ENCODE results near the gene SCAMP5. TPM values are rescaled to one million over a fixed set of nuclear protein-coding genes. Genes with fewer than 3 reads are reported as not detected.

The SCAMP5 gene
- total RNA-seq, 4 donors from 2014 or later, result 1.5 to 14.1 (median 8.8) TPM

- DNase-seq (ENCODE audit: low spot score in 2 of 2), result no peak
- H3K36me3 ChIP-seq, result no peaks in the 10 kb centered on the region
- H3K27me3 ChIP-seq, result no peaks in the 10 kb centered on the region
- H3K9me3 ChIP-seq, result no peaks in the 10 kb centered on the region
- WGBS, 2 donors, result 24 to 27% methylated on average over 3 of the region's 3 CpGs
- TF ChIP-seq POLR2A (IDR thresholded peaks at IDR 0.05) (no peak), EP300 (IDR thresholded peaks at IDR 0.05) (no peak)
- TF ChIP-seq, protein P1, sequence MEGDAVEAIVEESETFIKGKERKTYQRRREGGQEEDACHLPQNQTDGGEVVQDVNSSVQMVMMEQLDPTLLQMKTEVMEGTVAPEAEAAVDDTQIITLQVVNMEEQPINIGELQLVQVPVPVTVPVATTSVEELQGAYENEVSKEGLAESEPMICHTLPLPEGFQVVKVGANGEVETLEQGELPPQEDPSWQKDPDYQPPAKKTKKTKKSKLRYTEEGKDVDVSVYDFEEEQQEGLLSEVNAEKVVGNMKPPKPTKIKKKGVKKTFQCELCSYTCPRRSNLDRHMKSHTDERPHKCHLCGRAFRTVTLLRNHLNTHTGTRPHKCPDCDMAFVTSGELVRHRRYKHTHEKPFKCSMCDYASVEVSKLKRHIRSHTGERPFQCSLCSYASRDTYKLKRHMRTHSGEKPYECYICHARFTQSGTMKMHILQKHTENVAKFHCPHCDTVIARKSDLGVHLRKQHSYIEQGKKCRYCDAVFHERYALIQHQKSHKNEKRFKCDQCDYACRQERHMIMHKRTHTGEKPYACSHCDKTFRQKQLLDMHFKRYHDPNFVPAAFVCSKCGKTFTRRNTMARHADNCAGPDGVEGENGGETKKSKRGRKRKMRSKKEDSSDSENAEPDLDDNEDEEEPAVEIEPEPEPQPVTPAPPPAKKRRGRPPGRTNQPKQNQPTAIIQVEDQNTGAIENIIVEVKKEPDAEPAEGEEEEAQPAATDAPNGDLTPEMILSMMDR (IDR thresholded peaks at IDR 0.05), result no peak
- H3K4me3 ChIP-seq, result no peak overlapping the region
- peak overlapping the region in 2 of 4 donors; percentile 50 to 52 for H3K27ac ChIP-seq
- H3K4me1 ChIP-seq, result peaks cover 0 to 15% (median 0%) of the 10 kb centered on the region in 4 donors
Observed at GRCh38 chr15:74978503-74978902, 16.9 kb upstream of the SCAMP5 start.

GRCh38 chr15:74982183-74982582, 13.2 kb upstream of the SCAMP5 start:
- no peaks in the 10 kb centered on the region for H3K36me3 ChIP-seq
- no peak overlapping the region for H3K27ac ChIP-seq
- TF ChIP-seq, protein P1 (IDR thresholded peaks at IDR 0.05), result no peak
- TF ChIP-seq POLR2A (IDR thresholded peaks at IDR 0.05), result no peak
- TF ChIP-seq EP300 (IDR thresholded peaks at IDR 0.05), result no peak
- WGBS, 2 donors, result 60 to 79% methylated on average over 5 of the region's 5 CpGs
- H3K9me3 ChIP-seq, result no peaks in the 10 kb centered on the region
- no peak overlapping the region for H3K4me3 ChIP-seq
- no peaks in the 10 kb centered on the region for H3K27me3 ChIP-seq
- peaks cover 0 to 15% (median 0%) of the 10 kb centered on the region in 4 donors for H3K4me1 ChIP-seq
- no peak for DNase-seq (ENCODE audit: low spot score in 2 of 2)

DNA sequence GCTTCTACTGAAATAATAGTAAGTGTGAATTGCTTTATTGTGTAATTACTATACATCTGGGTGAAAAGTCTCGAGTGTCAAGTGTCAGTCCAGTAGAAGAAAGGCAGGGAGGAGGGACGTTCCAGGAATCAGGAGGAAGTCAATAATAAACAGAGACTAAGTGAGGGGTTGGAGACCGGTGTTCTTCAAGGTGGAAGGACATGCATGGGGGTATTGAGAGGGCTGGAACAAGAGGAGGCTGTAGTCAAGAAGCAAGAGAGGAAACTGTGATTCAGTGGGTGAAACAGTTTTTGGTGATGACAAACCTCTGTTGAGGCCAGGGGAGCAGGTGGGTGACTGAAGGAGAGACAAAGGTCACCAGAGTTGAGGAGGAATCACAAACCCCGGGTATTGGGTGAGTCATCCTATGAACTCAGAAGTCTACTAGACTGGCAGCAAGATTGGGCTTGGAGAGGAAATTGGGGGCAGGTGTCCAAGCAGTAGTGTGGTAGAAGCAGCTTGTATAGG, 11.6 kb upstream of the SCAMP5 start:
- WGBS, 2 donors, result 20 to 22% methylated on average over 4 of the region's 4 CpGs
- Histone ChIP-seq H3K27me3 (no peaks in the 10 kb centered on the region), H3K27ac (no peak overlapping the region), H3K9me3 (no peaks in the 10 kb centered on the region), H3K4me1 (peaks cover 0 to 3% (median 0%) of the 10 kb centered on the region in 4 donors), H3K4me3 (no peak overlapping the region), H3K36me3 (no peaks in the 10 kb centered on the region)
- no peak for TF ChIP-seq POLR2A (IDR thresholded peaks at IDR 0.05)
- TF ChIP-seq, protein P1 (IDR thresholded peaks at IDR 0.05), result no peak
- no peak for DNase-seq (ENCODE audit: low spot score in 2 of 2)

GRCh38 chr15:74988007-74988800, 7.2 kb upstream of the SCAMP5 start:
- Histone ChIP-seq H3K9me3 (no peaks in the 10 kb centered on the region), H3K27me3 (no peaks in the 10 kb centered on the region), H3K36me3 (no peaks in the 10 kb centered on the region), H3K4me3 (no peak overlapping the region), H3K4me1 (no peaks in the 10 kb centered on the region), H3K27ac (no peak overlapping the region)
- TF ChIP-seq, protein P1 (IDR thresholded peaks at IDR 0.05), result peak in 1 of 5 experiments; percentile 5
- no peak for TF ChIP-seq EP300 (IDR thresholded peaks at IDR 0.05)
- WGBS, 2 donors, result 42 to 45% methylated on average over 4 of the region's 4 CpGs
- no peak for DNase-seq (ENCODE audit: low spot score in 2 of 2)

DNA sequence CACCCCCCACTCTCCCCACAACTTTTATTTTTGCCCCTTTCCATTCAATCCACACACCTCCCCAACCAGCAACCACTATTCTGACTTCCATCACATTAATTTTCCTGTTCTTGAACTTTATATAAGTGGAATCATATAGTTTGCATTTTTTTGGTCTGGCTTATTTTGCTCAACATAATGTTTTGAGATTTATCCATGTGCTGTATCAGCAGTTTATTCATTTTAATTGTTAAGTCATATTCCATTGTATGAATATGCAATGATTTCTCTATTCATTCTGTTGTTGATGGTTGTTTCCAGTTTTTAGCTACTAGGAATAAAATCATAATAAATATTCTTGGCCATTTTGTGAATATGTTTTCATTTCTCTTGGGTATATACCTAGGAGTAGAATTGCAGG, 5.8 kb upstream of the SCAMP5 start:
- H3K36me3 ChIP-seq, result no peaks in the 10 kb centered on the region
- DNase-seq (ENCODE audit: low spot score in 2 of 2), result no peak
- no peaks in the 10 kb centered on the region for H3K9me3 ChIP-seq

More for the DNA sequence above, 5.8 kb upstream of the SCAMP5 start:
- Histone ChIP-seq H3K27me3 (no peaks in the 10 kb centered on the region), H3K4me1 (peaks cover 0 to 7% (median 0%) of the 10 kb centered on the region in 4 donors), H3K27ac (no peak overlapping the region), H3K4me3 (no peak overlapping the region)
- TF ChIP-seq, protein P1 (IDR thresholded peaks at IDR 0.05), result no peak
- TF ChIP-seq EP300 (IDR thresholded peaks at IDR 0.05), result no peak
- no peak for TF ChIP-seq POLR2A (IDR thresholded peaks at IDR 0.05)

All from tibial nerve (tissue), 4 donors.